ENCODE results near the gene GALNT13.
"Not testable (repeated sequence)": the region's sequence is repeated elsewhere in the genome, so short reads cannot be mapped to it uniquely, and the experiment has no call there.

The GALNT13 gene

GRCh38 chr2:154462634-154463033, 590.9 kb downstream of the GALNT13 start:
- TF ChIP-seq, protein P1, sequence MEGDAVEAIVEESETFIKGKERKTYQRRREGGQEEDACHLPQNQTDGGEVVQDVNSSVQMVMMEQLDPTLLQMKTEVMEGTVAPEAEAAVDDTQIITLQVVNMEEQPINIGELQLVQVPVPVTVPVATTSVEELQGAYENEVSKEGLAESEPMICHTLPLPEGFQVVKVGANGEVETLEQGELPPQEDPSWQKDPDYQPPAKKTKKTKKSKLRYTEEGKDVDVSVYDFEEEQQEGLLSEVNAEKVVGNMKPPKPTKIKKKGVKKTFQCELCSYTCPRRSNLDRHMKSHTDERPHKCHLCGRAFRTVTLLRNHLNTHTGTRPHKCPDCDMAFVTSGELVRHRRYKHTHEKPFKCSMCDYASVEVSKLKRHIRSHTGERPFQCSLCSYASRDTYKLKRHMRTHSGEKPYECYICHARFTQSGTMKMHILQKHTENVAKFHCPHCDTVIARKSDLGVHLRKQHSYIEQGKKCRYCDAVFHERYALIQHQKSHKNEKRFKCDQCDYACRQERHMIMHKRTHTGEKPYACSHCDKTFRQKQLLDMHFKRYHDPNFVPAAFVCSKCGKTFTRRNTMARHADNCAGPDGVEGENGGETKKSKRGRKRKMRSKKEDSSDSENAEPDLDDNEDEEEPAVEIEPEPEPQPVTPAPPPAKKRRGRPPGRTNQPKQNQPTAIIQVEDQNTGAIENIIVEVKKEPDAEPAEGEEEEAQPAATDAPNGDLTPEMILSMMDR (IDR thresholded peaks at IDR 0.05; ENCODE audit: low read depth, low read length, missing control alignments): no peak
- no peak for DNase-seq (ENCODE audit: low read depth)
- H3K4me3 ChIP-seq (ENCODE audit: low read depth, low read length): no peak overlapping the region

- no peak for DNase-seq (ENCODE audit: low read depth)
- H3K4me3 ChIP-seq (ENCODE audit: low read depth, low read length): no peak overlapping the region
- TF ChIP-seq, protein P1 (IDR thresholded peaks at IDR 0.05; ENCODE audit: low read depth, low read length, missing control alignments): no peak
These were observed 594.5 kb downstream of the GALNT13 start for GRCh38 chr2:154466226-154466625.

- no peak for DNase-seq (ENCODE audit: low read depth)
- TF ChIP-seq, protein P1 (IDR thresholded peaks at IDR 0.05; ENCODE audit: low read depth, low read length, missing control alignments): no peak
- no peak overlapping the region for H3K4me3 ChIP-seq (ENCODE audit: low read depth, low read length)
These were observed 598.7 kb downstream of the GALNT13 start for GRCh38 chr2:154470376-154470775.

GRCh38 chr2:154471492-154471891, 599.8 kb downstream of the GALNT13 start:
- not testable (repeated sequence) for H3K4me3 ChIP-seq (ENCODE audit: low read depth, low read length); DNase-seq (ENCODE audit: low read depth)

DNA sequence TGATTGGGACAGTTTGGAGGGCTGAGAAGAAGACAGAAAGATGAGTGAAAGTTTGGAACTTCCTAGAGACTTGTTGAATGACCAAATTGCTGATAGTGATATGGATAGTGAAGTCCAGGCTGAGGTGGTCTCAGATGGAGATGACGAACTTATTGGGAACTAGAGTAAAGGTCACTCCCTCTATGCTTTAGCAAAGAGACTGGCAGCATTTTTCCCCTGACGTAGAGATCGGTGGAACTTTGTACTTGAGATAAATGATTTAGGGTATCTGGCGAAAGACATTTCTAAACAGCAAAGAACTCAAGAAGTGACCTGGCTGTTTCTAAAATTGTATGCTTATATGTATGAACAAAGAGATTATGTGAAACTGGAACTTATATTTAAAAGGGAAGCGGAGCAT, 605.6 kb downstream of the GALNT13 start:
- H3K4me3 ChIP-seq (ENCODE audit: low read depth, low read length): no peak overlapping the region
- DNase-seq (ENCODE audit: low read depth): no peak
- TF ChIP-seq, protein P1 (IDR thresholded peaks at IDR 0.05; ENCODE audit: low read depth, low read length, missing control alignments): no peak

DNA sequence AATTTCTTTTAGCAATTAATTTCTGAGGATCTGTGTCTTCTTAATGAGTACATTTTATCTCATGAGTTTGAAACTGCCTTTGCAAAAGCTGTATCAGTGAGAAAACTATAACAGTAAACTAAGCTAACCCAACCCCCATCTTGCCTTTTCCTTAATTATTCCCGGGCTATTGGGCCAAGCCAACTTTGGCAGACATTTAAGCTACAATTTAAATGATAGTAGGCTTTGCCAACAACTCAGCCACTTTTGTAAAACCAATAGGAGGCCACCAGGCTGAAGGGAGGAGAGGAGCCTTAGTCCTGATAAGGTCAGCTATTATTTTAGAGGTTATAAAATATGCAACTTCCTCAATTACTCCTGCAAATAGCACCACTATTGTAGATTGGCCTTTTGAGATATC, 608.8 kb downstream of the GALNT13 start:
- H3K4me3 ChIP-seq (ENCODE audit: low read depth, low read length): no peak overlapping the region
- TF ChIP-seq, protein P1 (IDR thresholded peaks at IDR 0.05; ENCODE audit: low read depth, low read length, missing control alignments): no peak
- DNase-seq (ENCODE audit: low read depth): no peak

DNA sequence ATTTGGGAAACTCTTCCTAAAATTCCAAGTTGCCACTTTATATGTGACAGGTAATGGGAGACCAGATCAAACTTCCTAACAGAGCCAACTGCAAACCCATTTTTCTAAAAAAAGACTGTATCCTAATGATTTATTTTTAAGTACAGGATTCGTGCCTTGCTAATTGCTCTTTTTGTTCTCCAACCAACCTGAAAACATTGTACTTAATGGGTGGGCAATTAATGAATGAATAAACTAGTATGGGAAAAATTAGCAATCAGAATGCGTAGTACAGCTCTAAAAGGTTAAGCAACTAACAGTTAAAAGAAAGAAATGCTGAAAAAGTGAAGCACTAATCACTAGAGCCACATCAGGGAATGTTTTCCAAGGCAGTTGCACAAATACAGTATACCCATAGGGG, 609.6 kb downstream of the GALNT13 start:
- no peak for DNase-seq (ENCODE audit: low read depth)
- TF ChIP-seq, protein P1 (IDR thresholded peaks at IDR 0.05; ENCODE audit: low read depth, low read length, missing control alignments): no peak
- no peak overlapping the region for H3K4me3 ChIP-seq (ENCODE audit: low read depth, low read length)

Data from GM12864 (cell line).